ENCODE data around the gene KLHL40.
A peak's percentile ranks its signal among the peaks of the same experiment; 100 is the strongest.

The KLHL40 gene

DNA sequence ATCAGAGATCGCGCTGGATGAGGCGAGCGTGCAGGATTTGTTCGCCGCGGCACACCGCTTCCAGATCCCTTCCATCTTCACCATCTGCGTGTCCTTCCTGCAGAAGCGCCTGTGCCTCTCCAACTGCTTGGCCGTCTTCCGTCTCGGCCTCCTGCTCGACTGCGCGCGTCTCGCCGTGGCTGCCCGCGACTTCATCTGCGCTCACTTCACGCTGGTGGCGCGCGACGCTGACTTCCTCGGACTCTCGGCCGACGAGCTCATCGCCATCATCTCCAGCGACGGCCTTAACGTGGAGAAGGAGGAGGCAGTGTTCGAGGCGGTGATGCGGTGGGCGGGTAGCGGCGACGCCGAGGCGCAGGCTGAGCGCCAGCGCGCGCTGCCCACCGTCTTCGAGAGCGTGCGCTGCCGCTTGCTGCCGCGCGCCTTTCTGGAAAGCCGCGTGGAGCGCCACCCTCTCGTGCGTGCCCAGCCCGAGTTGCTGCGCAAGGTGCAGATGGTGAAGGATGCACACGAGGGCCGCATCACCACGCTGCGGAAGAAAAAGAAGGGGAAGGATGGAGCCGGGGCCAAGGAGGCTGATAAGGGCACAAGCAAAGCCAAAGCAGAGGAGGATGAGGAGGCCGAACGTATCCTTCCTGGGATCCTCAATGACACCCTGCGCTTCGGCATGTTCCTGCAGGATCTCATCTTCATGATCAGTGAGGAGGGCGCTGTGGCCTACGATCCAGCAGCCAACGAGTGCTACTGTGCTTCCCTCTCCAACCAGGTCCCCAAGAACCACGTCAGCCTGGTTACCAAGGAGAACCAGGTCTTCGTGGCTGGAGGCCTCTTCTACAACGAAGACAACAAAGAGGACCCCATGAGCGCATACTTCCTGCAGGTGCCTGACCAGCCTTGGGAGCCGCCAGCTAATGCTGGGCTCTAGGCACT is 819 bp downstream of the KLHL40 start:
- Histone ChIP-seq H3K27ac (no peak overlapping the region), H3K4me3 (peak overlapping the region in 1 of 7 experiments; percentile 8)

DNA sequence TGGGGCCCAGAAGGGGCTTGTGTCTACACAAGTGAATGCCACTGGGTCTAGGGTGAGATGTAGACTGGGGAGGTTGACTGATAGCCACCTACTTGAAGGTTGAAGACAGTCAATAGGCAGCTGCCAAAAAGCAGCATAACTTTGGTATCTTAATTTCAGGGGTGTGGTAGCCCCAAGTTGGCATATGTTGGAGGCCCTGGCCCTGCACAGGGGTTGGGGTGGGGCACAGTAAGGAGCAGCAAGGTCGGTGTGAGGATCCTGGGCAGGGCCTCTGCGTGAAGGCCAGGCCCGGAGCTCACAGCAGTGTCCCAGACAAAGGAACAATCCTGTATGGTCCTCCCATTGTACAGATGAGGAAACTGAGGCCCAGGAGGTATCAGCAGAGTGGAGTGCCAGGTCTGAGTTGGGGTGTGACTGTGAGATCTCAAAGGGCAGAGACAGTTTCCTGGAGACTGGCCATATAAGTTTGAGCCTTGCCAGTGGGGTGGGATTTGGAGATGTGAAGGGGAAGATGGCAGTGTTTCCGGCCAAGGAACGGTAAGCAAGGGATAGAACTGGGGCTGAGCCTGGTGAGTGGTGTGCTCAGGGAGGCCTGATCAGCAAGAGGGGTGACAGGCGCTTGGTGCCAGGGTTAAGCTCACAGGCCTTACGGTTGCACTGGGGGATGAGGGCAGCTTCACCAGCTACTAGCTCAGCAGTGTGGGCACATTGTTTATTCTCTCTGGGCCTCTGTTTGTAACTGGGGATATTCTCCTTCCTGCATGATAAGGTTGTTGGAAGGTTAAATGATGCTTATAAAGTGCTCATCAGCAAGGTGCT is 1.7 kb downstream of the KLHL40 start:
- no peak overlapping the region for H3K4me3 ChIP-seq

DNA sequence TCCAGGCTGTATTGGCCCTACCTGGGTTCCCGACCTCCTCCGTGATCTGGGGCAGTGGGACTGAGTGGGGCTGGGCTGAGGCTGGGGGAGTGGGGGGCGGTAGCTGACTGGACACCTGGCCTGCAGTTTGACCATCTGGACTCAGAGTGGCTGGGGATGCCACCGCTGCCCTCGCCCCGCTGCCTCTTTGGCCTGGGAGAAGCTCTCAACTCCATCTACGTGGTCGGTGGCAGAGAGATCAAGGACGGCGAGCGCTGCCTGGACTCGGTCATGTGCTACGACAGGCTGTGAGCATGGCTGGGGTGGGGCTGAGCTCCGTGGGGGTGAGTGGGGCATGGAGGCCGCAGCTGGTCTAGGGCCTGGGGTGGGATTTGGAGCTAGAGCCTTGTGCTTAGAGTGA is 2.7 kb downstream of the KLHL40 start:
- Histone ChIP-seq H3K4me3 (no peak overlapping the region), H3K27ac (no peak overlapping the region)

More for the DNA sequence above, 1.7 kb downstream of the KLHL40 start:
- H3K27ac ChIP-seq: no peak overlapping the region

DNA sequence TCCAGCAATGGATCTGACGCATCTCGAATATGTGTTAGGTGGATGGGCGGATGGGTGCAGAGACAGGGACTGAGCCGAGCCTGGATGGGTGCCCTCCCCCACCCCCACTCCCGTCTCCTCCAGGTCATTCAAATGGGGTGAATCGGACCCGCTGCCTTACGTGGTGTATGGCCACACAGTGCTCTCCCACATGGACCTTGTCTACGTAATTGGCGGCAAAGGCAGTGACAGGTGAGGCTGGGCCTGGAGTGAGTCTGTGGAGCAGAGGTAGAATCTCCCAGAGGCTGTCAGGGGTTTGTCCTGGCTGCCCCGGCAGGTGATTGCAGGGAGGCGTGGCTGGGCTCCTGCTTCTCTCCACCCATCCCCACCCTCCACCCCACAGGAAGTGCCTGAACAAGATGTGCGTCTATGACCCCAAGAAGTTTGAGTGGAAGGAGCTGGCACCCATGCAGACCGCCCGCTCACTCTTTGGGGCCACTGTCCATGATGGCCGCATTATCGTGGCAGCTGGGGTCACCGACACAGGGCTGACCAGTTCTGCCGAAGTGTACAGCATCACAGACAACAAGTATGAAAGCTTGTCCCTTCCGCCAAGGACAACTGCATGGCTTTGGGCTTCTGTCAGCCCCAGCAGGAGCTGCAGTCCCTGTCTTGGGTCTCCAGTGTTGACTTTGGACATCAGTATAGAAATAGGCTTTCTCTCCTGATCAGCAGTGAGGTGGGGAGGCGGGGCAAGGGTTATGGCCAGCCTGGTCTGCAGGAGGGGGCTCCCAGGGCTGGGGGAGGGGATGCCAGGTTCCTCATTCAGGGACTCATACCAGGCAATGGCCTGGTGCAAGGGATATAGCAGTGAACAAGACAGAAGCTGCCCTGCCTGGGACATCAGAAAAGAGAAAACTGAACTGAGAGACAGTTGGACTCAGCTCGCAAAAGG is 3.4 kb downstream of the KLHL40 start:
- H3K4me3 ChIP-seq: no peak overlapping the region
- no peak overlapping the region for H3K27ac ChIP-seq

DNA sequence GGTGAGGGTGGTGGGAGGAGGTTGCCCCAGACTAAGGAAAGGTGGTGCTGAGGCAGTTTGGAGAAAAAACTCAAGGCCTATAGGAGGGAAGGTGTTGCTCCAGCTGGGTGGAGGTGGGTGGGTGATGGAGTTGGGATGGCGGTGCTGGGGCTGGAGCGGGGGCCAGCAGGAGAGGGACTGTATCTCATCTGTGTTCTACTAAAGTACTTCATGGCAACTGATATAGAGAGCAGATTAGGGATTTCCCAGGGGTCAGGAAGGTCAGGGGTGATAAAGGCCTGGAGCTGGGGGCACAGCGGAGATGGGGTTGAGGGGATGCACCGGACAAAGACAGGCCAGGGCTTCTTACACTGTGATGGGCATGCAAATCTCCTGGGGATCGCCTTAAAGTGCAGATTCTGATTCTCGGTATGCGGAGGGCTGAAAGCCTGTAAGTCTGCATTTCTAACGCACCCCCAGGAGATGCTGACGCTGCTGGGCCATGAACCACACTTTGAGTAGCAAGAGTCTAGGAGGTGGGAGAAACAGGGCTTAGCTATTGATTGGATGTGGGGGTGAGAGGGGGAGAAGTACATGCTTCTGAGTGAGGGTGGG is 4.2 kb downstream of the KLHL40 start:
- H3K27ac ChIP-seq: no peak overlapping the region
- no peak overlapping the region for H3K4me3 ChIP-seq

DNA sequence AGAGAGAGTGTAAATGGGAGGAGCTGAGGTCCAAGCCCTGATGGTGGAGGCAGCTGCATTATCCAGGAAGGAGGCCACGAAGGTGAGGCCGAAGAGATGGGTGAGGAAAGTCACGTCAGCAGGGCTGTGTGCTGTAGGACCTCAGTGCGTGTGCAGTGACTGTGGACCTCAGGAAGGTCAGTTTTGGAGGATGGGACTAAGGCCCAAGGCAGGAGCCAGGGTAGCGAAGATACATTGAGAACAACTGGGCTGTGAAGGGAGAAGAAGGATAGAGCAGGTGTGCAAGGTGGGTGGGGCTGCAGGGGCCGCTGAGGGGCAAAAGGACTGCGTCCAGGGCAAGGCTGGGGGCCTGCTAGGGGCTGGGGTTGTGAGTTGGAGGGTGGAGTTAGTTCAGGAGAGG is 4.9 kb downstream of the KLHL40 start:
- Histone ChIP-seq H3K4me3 (no peak overlapping the region), H3K27ac (no peak overlapping the region)

DNA sequence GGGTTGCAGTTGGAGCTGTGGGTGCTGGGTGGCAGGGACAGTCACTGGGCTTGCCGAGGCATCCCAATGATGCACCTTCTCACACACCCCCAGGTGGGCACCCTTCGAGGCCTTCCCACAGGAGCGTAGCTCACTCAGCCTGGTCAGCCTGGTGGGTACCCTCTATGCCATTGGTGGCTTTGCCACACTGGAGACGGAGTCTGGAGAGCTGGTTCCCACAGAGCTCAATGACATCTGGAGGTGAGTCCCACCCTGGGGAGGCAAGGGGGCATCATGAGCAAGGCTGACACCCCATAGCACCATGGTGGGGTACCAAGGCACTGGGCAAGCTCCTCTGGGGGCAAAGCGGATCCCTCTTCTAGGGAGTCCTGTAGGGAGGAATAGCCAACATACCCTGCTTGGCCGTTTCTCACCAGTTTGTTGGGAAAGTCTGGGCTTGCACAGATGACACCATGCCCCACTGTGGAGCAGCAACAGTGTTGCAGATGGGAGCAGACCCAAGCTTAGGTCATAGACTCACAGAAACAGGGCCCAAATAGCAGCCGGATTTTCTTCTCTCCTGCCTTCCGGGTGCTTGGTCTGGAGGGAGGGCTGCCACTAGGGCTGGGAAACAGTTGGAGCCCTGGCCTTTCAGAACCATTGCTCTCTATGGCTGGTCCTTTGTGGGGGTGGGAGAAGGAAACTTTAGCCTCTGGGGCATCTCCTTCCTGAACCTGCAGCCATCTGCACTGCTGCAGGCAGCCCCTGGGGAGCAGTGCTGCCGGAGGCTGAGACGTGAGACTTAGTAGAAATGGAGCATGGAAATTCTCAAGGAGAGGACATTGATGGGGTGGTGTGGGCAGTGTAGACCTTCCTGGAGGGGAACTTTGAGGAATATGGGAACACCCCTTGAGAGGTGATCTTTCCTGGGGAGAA is 5.7 kb downstream of the KLHL40 start:
- H3K4me3 ChIP-seq: no peak overlapping the region
- H3K27ac ChIP-seq: no peak overlapping the region

DNA sequence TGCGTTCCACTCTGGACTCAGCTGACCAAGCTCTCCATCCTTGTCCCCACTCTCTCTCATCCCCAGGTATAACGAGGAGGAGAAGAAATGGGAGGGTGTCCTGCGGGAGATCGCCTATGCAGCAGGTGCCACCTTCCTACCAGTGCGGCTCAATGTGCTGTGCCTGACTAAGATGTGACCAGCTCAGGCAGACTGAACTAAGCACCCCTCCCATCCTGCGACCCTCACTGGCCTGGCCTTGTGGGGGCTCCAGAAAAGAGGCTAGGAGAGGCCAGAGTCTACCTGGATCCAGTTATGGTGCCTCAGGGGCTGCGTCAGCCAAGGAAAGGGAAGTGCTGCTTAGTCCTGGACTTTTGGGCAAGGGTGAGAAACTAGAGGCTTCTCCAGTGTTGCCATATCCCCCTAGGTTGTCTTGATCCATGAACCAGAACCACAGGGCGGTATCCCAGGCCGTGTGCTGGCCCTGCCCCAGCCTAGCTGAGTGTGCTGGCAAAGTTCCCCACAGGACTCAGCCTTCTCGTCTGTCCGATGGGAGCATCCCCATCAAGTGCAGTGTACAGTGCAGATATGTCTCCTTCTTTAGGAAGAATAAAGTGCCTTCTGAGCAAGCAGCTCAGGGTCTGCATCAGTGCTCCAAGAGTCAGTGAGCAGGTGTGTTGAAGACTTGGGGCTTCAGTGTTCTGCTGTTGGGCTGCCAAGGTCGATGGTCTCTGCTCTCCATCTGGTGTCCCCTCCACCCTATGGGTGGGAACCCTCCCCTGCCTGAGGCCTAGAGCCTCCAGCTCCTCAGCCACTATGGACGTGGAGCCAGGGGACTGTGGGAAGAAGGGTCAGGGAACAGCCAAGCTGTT is 6.7 kb downstream of the KLHL40 start:
- H3K27ac ChIP-seq: no peak overlapping the region
- no peak overlapping the region for H3K4me3 ChIP-seq

DNA sequence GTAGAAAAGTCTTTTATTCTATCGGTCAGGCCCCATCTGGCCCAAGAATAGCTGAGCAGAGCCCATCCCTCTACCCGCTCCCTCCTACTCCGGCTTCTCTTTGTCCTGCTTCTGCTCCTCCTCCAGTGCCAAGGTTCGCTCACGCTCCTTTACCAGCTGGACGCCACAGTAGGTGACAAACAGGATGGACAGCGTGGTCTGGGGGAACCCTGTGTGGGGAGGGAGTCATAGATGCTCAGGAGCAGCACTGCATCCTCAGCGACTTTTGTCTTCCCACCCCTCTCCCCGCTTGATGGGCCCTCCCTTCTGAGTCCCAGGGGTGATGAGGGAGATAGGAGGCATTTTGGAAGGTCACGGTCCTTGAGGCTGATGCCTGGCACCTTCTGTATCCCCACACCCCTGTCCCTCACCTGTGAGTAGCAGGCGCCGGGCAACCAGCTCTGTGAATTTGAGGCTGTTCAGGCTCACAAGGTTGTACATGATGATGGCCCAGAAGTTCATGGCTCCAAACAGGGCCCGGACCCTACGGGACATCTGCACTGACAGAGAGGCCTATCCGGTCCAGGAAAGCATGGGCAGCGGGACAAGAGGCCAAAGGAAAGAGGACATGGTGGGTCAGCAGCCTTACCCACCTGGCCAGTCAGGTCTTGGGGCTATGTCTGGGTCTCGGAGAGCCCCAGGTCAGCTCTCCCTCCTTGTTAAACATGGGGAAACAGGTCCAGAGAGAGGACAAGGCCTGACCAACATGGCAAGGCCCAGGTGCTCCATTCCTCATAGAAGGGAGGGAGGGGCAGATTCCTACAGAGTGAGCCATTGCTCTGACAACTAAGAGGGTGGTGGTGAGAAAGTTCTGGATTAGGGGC is 7.6 kb downstream of the KLHL40 start:
- H3K27ac ChIP-seq: no peak overlapping the region
- no peak overlapping the region for H3K4me3 ChIP-seq

DNA sequence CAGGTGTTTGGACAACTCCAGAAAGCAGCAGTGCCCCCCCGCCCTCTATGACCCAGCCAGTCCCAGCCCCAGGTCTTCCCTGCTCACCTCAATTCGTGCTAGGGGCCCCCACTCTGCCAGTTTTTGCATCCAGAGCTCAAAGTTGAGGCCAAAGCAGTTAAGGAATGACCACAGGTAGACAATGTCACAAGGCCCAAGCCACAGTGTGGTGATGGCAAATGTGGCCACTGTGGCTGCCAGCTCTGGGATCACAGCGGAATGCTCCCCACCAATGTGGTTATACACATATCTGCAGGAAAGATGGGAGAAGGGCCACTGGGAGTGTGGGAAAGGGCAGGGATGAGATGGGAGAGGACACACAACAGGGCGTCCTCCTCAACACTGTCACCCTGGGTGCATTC is 8.2 kb downstream of the KLHL40 start:
- H3K4me3 ChIP-seq: no peak overlapping the region
- H3K27ac ChIP-seq: no peak overlapping the region

DNA sequence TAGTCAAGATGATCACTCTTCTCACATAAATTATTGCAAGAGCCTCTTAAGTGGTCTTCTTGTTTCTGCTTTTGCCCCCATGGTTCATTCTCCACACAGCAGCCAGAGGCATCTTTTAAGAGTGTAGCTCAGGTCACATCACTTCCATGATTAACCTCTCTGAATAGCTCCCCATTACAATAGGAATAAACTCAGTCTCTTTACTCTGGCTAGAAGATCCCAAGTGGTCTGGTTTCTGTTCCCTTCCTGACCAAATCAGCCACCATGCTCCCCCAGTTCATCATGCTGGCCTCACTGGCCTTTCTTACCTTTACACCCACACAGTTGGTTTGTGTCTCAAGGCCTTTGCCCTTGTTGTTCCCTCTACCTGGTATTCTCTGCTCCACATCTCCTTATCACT is 9.0 kb downstream of the KLHL40 start:
- no peak overlapping the region for H3K4me3 ChIP-seq
- no peak overlapping the region for H3K27ac ChIP-seq

DNA sequence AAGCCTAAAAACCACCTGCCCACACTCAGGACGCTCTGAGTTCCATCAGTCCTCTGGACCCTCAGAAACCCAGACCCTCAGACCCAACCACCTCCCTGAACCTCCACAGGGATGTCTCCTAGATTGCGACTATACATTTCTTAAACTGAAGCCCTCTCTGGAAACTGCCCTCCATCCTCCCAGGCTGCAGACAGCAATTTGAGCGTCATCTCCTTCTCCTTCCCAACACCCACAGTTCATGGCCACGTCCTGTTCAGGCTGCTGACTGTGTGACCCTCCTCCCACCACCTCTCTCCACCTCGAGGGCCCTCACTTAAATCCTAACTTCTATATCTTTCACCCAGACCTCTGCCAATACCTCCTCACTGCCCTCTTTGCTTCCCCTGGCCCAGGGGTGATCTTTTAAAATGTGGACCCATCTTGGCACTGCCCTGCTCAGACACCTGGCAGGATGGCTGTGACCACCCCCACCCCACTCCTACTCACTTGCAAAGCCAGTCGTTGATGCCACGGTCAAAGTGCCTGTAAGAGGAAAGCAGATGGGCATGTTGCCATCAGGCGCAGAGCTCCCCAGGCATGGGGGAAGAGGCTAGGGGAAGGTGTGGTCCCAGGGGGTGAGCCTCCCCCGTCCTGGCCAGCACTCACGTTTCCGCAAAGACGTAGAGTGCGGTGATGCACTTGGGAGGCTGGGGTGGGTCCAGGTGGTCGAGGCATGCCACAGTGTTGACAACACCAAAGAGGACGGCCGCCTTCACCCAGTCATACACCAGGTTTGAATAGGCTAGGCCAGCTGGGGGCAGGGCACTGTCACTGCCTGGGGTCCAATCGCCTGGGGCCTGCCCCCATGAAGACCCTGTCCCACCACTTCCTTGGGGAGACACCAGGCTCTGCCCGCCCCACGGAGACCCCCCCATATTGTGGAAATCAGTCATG is 11.3 kb downstream of the KLHL40 start:
- H3K27ac ChIP-seq: no peak overlapping the region
- no peak overlapping the region for H3K4me3 ChIP-seq

DNA sequence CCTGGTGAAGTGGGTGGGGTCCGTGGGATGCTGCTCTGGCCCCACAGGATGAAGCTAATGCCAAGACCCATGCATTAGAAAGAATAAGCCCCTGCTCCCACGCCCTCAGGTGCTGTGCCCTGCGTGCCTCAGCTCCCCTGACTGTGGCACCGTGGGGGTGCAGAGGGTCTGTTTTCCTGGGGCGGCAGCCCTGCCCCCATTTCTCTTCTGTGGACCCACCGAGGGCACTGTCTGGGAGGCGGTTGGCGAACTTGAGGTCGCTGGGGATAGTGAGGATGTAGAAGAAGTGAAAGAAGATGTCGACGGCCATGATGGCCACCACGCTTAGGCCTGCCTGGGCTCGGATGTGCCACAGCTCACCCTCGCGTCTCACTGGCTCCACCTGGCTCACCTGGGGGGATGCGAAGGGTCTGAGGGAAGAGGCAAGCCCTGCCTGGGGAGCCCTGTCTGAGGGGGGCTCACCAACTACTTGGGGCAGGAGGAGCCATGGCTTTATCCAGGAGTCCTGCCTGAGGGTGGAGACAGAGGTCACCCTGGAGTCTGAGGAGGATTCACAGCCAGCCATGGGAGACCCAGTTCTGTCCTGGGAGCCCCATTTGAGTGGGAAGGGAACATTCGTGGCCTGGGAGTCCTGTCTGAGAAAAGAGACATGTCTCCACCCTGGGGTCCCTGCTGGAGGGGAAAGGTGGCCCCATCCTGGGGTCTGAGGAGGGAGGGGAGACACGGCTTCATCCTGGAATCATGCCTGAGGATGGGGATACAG is 12.1 kb downstream of the KLHL40 start:
- no peak overlapping the region for H3K4me3 ChIP-seq
- H3K27ac ChIP-seq: no peak overlapping the region

DNA sequence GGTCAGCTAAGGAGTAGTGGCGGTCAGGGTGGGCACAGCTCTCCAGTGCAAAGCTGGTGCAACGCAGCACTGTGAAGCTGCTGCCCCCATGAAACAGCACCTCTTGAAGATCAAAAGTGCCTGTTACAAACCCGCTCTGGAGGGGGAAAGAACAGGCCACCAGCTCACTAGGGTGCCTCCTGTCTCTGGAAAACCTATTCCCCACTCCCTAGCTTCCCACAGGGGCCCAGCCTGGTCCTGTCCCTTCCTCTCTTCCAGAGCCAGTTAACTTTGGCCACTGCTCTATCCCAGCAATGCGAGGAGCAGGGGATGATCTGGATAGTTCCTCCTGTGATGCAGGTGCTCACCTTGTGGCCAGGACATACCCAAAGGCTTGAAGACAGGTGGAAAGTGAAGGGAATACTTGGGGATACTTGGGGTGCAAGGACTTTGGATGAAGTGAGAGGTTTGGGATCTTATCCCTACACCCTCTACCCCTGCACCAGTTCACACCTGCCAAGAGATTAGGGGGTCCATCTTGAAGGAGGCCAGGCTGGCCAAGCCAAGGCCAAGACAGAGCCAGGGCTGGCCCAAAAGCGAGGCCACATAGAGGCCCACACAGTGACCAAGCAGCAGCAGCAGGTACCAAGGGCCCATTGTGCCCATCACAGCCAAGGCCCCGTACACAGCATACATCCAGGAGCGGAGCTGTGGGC is 13.0 kb downstream of the KLHL40 start:
- Histone ChIP-seq H3K27ac (no peak overlapping the region), H3K4me3 (no peak overlapping the region)

All from skin epidermis (tissue), 12 donors.